Measurements from ENCODE around the gene CANT1. TPM values are rescaled to one million over a fixed set of nuclear protein-coding genes. Genes with fewer than 3 reads are reported as not detected.

CANT1 gene
- total RNA-seq, 1 experiment from 2014 or later, result 95.7 TPM

- Mint-ChIP-seq H3K4me1 (ENCODE audit: low read depth, unreplicated experiment) (peaks cover 17% of the 10 kb centered on the region), H3K36me3 (ENCODE audit: insufficient read depth, unreplicated experiment) (peaks cover 44% of the 10 kb centered on the region), H3K9me3 (ENCODE audit: low read depth, unreplicated experiment) (no peaks in the 10 kb centered on the region), H3K27ac (ENCODE audit: unreplicated experiment) (peak overlapping the region; percentile 56), H3K4me3 (ENCODE audit: low read depth, unreplicated experiment) (no peak overlapping the region), H3K27me3 (ENCODE audit: unreplicated experiment) (no peaks in the 10 kb centered on the region)
- DNase-seq, result peak; percentile 69
- BruUV-seq (replicated peaks), result no TSS peak
- CTCF ChIA-PET, result interaction anchor here (0.8 to 1.5 kb wide), 4 partner anchors 79 to 110 kb away, joined by 3 to 6 read pairs (median 3); no protein-coding TSS in a partner anchor
- no peak for TF ChIP-seq CTCF (IDR thresholded peaks at IDR 0.05; ENCODE audit: unreplicated experiment)
- intact Hi-C loops (cut with micrococcal nuclease; ENCODE audit: unreplicated experiment), result no loop called here
Measured at GRCh38 chr17:78962345-78962983, 47.1 kb downstream of the CANT1 start.

DNA sequence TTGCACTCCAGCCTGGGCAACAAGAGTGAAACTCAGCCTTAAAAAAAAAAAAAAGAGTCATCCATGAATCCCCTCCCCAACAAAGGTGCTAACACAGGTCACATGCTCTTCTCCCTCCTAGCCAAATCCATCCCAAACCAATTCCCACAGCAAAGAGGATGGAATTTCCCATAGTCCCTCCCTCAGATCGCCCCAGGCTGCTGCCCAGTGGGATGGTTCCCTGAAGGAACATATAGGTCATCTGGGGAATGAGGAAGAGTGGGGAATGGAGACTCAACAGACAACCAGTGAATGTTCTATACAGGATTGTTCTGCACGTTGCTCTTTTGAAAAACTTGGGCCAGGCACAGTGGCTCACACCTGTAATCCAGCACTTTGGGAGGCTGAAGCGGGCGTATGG, 48.0 kb downstream of the CANT1 start:
- Mint-ChIP-seq H3K27ac (ENCODE audit: unreplicated experiment) (peak overlapping the region; percentile 36), H3K9me3 (ENCODE audit: low read depth, unreplicated experiment) (no peaks in the 10 kb centered on the region), H3K36me3 (ENCODE audit: insufficient read depth, unreplicated experiment) (peaks cover 45% of the 10 kb centered on the region), H3K4me3 (ENCODE audit: low read depth, unreplicated experiment) (no peak overlapping the region), H3K27me3 (ENCODE audit: unreplicated experiment) (no peaks in the 10 kb centered on the region), H3K4me1 (ENCODE audit: low read depth, unreplicated experiment) (peaks cover 26% of the 10 kb centered on the region)
- intact Hi-C loops (cut with micrococcal nuclease; ENCODE audit: unreplicated experiment), result no loop called here
- no peak for DNase-seq
- CTCF ChIA-PET, result interaction anchor here (0.6 to 1.4 kb wide), 2 partner anchors 10 to 934 kb away, joined by 3 to 4 read pairs; no protein-coding TSS in a partner anchor
- no TSS peak for BruUV-seq (replicated peaks)
- no peak for TF ChIP-seq CTCF (IDR thresholded peaks at IDR 0.05; ENCODE audit: unreplicated experiment)

- intact Hi-C loops (cut with micrococcal nuclease; ENCODE audit: unreplicated experiment), result no loop called here
- Mint-ChIP-seq H3K27ac (ENCODE audit: unreplicated experiment) (peak overlapping the region; percentile 36), H3K4me1 (ENCODE audit: low read depth, unreplicated experiment) (peaks cover 32% of the 10 kb centered on the region), H3K9me3 (ENCODE audit: low read depth, unreplicated experiment) (no peaks in the 10 kb centered on the region), H3K27me3 (ENCODE audit: unreplicated experiment) (no peaks in the 10 kb centered on the region), H3K4me3 (ENCODE audit: low read depth, unreplicated experiment) (no peak overlapping the region), H3K36me3 (ENCODE audit: insufficient read depth, unreplicated experiment) (peaks cover 43% of the 10 kb centered on the region)
- TF ChIP-seq CTCF (IDR thresholded peaks at IDR 0.05; ENCODE audit: unreplicated experiment), result no peak
- no peak for DNase-seq
- no TSS peak for BruUV-seq (replicated peaks)
- CTCF ChIA-PET, result interaction anchor here (0.6 to 1.4 kb wide), 3 partner anchors 11 to 935 kb away, joined by 3 to 4 read pairs (median 3); no protein-coding TSS in a partner anchor
Measured at GRCh38 chr17:78960928-78961327, 48.6 kb downstream of the CANT1 start.

- BruUV-seq (replicated peaks), result no TSS peak
- Mint-ChIP-seq H3K36me3 (ENCODE audit: insufficient read depth, unreplicated experiment) (peaks cover 32% of the 10 kb centered on the region), H3K27ac (ENCODE audit: unreplicated experiment) (no peak overlapping the region), H3K4me3 (ENCODE audit: low read depth, unreplicated experiment) (no peak overlapping the region), H3K4me1 (ENCODE audit: low read depth, unreplicated experiment) (peaks cover 32% of the 10 kb centered on the region), H3K27me3 (ENCODE audit: unreplicated experiment) (no peaks in the 10 kb centered on the region), H3K9me3 (ENCODE audit: low read depth, unreplicated experiment) (no peaks in the 10 kb centered on the region)
- CTCF ChIA-PET, result no interaction called here
- DNase-seq, result no peak
- intact Hi-C loops (cut with micrococcal nuclease; ENCODE audit: unreplicated experiment), result no loop called here
- TF ChIP-seq CTCF (IDR thresholded peaks at IDR 0.05; ENCODE audit: unreplicated experiment), result no peak
Measured at GRCh38 chr17:78959803-78960202, 49.8 kb downstream of the CANT1 start.

All from Calu3 (cell line).